Fibroblast of skin of left quadriceps (primary cell): ENCODE measurements around the gene LMO1.
A peak's percentile ranks its signal among the peaks of the same experiment; 100 is the strongest.

Experiments
- DNase-seq, 2 experiments: peaks; one replicate each; pipeline ENCODE4 v3.0.0-alpha.2; 2013; ENCODE audit warnings: low read depth in 2 of 2

The LMO1 gene

DNA sequence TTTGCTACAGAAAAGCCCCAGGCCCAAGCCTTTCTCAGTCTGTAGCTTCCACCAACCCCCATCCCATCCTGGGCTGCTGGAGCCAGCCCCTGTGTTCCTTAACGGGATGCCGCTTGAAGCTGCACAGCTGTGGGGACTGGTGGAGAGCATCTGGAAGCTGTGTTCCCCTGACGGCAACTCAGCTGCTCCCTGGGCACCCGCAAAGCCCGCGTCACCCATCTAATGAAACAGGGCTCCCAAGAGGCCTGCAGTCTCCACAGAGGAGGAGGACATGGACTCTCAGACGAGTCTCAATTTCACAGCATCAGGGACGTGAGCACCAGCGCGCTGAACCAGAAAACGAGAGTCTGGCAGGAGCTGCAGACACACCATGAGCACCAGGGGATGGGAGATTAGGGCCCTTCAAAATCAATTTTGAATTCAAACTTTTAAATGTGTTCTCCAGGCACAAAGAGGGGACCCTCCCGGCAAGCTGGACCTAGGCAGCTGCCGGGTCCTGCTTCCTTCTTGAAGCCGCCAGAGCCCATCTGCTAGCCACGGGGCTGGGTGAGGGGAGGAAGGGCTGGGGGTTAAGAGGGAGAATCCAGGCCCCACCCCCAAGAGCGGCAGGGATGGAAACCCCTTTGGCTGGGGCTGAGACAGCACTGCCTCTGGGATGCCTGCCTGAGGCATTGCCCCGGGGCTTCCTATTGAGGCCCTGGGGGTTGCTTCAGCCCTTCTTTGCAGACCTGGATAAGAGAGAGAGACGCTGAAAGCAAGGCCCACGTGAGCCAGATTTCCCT, 21.0 kb downstream of the LMO1 start:
- DNase-seq: no peak

GRCh38 chr11:8242118-8242475, 21.6 kb downstream of the LMO1 start:
- DNase-seq: no peak

- DNase-seq: no peak
These were observed 22.1 kb downstream of the LMO1 start for GRCh38 chr11:8241373-8242117.

- DNase-seq: no peak
These were observed 24.0 kb downstream of the LMO1 start for GRCh38 chr11:8239536-8240228.

DNA sequence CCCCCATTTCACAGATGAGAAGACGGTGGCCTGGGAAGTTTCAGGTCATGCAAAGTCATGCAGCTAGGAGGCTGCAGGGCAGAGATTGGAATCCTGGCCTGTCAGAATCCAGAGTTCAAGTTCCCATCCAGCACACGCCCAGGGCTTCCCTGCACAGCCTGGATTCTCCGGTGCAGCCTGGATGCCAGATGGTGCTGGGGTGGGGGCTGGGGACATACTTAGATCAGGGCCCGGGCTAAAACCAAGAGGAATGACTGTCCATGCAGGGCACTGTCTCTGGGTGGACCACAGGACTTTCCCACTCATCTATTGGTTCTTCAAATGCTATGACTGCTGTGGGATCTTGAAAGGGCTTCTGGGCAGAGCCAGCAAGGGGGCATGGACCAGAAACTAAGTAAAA, 24.6 kb downstream of the LMO1 start:
- no peak for DNase-seq

- no peak for DNase-seq
These were observed 26.2 kb downstream of the LMO1 start for GRCh38 chr11:8237453-8237852.

GRCh38 chr11:8235925-8236324, 27.8 kb downstream of the LMO1 start:
- no peak for DNase-seq

- no peak for DNase-seq
These were observed 28.8 kb downstream of the LMO1 start for GRCh38 chr11:8234910-8235309.

- no peak for DNase-seq
These were observed 29.3 kb downstream of the LMO1 start for GRCh38 chr11:8234425-8234821.

- DNase-seq: peak in 1 of 2 experiments; percentile 7
These were observed 29.8 kb downstream of the LMO1 start for GRCh38 chr11:8233691-8234424.

GRCh38 chr11:8232849-8233606, 30.6 kb downstream of the LMO1 start:
- no peak for DNase-seq

DNA sequence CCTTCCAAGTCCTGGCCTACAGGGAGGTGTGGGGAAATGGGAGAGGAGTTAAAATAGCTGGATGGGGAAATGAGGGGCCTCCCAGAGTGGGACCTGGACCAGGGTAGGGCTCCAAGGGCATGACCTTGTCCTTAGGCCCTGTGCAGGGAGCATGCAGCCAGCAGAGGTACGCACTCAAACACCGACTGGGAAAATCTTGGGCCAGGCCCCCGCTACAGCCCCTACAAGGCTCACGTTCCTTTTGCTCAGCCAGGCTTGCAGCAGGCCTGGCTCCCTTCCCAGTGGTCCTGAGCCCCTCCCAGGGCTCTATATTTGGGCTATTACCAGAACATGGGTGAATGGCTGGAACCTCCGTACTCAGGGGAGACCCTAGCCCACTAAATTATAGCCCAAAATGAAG, 31.3 kb downstream of the LMO1 start:
- no peak for DNase-seq

DNA sequence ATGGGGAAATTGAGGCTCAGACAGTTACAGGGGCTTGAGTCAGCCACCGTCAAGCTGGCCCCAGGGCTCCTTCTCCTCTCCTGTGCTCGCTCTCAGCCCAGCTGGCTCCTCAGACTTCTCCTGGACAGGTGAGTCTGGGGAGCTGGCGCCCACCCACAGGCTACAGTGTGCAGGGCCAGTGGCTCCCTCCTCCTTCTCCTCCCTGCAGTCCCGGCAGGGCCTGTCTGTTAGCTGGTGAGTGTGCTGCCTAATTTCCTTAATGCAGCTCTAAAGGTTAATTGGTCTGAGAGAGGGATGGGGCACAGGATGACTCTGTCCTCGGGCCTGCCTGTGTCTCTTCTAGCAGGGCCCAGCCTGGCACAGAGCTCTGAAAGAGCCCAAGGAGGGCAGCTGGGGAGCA, 31.7 kb downstream of the LMO1 start:
- no peak for DNase-seq

DNA sequence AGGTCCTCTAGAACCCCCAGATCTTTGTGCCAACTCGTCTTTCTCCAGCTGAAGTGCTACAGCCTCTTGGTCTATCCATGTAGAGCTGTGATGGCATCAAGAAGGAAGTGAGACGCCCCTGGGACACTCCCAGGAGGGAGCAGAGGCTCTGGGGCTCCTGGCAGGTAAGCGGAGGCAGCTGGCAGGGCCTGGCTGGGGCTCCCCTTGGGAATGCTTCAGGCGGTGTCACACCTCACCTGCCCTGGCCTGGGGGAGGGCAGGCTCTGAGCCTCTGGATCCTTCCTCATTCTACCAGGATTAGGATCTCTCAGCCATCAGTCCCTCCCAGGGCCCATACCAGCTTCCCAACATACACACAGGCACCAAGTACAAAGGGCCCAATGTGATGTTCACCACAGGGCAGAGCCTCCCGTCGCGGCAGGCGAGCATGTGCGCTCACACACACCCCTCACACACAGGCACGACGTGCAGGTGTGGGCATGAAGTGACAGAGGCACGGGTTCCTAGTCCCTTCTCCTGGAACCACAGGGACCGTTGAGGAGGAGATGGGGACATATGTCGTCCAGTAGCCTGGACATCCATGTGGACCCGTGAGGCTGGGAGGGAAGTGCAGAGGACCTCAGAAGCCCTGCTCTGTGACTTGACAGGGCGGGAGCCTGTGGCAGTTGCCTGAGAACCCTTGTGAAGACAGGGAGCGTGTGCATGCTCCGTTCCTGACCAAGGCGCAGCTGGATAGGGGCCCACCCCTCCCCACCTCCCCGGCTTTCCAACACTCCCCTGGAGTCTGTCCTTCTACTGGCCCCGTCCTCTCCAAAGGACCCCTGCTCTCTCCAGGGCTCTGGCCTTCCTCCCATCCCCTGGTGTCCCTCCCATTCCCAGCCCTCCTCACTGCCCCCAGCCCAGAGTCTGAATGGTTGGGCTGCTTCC, 32.5 kb downstream of the LMO1 start:
- no peak for DNase-seq

DNA sequence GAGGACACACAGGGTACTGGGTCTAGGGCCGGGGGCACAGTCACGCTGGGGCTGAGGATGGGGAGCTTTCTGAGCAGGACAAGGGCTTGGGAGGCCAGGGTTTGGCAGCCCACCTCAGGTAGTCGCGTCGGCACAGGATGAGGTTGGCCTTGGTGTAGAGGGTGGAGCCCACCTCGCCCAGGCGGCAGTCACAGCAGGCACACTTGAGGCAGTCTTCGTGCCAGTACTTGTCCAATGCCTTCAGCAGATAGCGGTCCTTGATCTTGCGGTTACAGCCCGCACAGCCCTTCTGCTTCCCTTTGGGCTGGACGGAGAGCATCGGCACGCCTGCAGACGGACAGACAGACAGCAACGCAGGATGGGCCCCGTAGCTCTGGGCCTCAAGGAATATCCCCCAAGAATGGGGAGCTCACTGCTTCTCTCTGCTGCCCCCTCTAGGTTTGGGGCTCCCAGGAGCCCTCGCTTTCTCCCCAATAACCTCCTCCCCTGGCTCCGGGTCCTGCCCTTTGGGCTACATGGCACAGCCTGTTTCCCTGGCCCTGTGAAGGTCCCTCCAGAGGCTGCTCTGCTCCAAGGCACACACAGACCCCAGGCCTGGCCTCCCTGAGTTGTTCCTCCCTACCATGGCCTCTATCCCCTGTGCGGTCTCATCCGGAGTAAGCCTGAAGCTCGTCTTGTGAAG, 33.4 kb downstream of the LMO1 start:
- DNase-seq: no peak

GRCh38 chr11:8229299-8230177, 34.1 kb downstream of the LMO1 start:
- no peak for DNase-seq

DNA sequence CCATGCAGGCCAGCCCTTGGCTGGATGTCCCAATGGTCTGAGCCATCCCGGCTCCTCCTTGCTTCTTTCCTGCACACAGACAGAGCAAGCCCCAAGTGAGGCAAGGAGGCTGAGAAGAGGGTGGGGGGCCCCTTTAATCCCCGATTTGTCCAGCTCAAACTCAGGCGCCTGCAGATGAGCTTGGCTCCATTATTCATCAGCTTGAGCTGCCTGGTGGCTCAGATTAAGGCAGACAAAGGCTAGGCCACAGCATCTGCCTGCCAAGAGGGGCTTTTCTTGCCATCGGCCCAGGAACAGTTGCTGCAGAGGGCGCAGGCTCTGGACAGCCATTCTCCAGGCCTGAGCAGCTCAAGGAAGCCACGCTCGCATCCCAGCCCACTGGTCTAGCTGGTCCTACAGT, 35.4 kb downstream of the LMO1 start:
- no peak for DNase-seq
